GM13977 (cell line): ENCODE results near the gene TMEM181.
"Not testable (repeated sequence)": the region's sequence is repeated elsewhere in the genome, so short reads cannot be mapped to it uniquely, and the experiment has no call there.

ENCODE experiments used
- DNase-seq: peaks from one replicate; pipeline ENCODE4 v3.0.0; 2012; ENCODE audit warnings: low spot score
- CTCF ChIP-seq: IDR thresholded peaks from 2 replicates; pipeline ENCODE4 v1.5.1; 2012; ENCODE audit warnings: mild to moderate bottlenecking, control low read depth; ENCODE audit not compliant: insufficient read depth; ENCODE audit errors: extremely low read depth, missing control alignments
- in situ Hi-C: fragments of 300-500 bp; cut with MboI; formaldehyde crosslinking; loops from one replicate; pipeline ENCODE4 v1.12.0; 2022; ENCODE audit warnings: low sequenced_read_pairs, low pct_unique_long_range_greater_than_20kb, mixed read lengths, inconsistent platforms; ENCODE audit not compliant: unreplicated experiment

TMEM181 gene

GRCh38 chr6:158667360-158667981 is 107.6 kb downstream of the TMEM181 start:
- DNase-seq, result no peak
- TF ChIP-seq CTCF, result no peak
- in situ Hi-C loops, result no loop called here

DNA sequence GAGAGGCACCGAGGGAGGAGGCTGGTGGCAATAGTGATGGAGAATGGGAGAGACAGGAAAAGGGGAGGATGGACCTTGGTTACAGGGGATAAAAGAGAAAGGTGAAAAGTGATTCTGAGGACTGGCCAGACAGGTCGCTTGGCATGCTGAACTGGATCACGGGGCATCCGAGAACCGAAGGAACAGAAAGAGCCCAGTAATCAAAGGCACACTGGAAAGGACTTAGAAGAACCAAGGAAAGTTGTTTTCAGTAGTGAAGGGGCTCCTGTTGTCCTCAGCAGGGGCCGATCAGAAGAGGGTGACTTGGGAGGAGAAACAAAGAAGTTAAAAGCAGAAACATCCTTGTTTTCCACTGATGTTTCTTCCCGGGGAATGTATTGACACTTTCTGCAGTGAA is 108.8 kb downstream of the TMEM181 start:
- in situ Hi-C loops, result no loop called here
- DNase-seq, result no peak
- TF ChIP-seq CTCF, result no peak

DNA sequence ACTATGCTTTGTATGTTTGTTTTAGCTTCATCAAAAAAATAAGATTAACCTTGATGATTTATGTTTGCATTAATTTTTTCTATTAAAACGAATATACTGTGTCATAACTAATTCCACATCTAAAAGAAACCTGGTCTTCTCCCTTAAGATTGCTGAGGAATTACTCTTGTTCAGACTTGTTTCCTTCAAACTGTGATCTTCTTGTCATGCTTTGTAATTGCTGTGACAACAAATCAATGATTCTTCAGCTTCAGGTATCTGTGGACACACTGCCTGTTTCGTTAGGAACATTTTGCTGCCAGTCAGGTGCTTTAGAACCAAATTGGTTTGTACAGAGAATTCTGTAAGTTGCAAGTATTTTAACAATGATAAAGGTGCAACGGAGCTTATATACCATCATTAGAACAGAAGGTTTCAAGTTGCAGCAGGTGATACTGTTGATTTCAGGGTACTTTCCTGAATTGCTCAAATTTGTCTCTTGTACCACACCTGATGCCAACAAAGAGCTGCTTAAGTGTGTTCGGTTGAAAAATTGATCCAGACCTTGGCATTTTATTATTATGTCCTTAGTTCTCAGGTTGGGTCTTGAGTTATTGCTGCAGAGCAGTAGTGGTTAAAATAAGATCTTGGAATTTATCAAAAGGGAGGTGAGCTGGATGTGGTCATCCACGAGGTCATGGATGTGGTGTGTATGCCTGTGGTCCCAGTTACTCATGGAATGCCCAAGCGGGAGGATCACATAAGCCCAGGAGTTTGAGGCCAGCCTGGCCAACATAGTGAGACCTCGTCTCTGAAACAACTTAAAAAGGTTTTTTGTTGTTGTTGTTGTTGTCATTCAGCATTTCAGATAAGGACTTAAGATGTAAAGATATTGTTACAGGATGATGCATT is 109.5 kb downstream of the TMEM181 start:
- TF ChIP-seq CTCF, result no peak
- in situ Hi-C loops, result no loop called here
- no peak for DNase-seq

- DNase-seq, in situ Hi-C loops: not testable (repeated sequence)
Observed at GRCh38 chr6:158672119-158672518, 112.2 kb downstream of the TMEM181 start.

DNA sequence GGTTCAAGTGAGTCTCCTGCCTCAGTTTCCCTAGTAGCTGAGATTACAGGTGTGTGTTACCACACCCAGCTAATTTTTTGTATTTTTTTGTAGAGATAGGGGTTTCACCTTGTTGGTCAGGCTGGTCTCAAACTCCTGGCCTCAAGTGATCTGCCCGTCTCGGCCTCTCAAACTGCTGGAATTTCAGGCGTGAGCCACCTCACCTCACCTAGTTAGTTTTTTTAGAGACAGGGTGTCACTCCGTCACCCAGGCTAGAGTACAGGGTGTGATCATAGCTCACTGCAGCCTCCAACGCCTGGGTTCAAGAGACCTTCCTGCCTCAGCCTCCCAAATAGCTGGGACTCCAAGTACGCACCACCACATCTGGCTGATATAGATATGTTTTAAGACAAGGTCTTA is 112.8 kb downstream of the TMEM181 start:
- no peak for DNase-seq
- in situ Hi-C loops, result no loop called here
- no peak for TF ChIP-seq CTCF

- in situ Hi-C loops, result no loop called here
- no peak for TF ChIP-seq CTCF
- DNase-seq, result no peak
Observed at GRCh38 chr6:158674342-158675131, 114.6 kb downstream of the TMEM181 start.

- in situ Hi-C loops, DNase-seq: not testable (repeated sequence)
Observed at GRCh38 chr6:158677094-158677493, 117.2 kb downstream of the TMEM181 start.
